HCT116 (cell line): ENCODE data around the gene OR6K3. TPM values are rescaled to one million over a fixed set of nuclear protein-coding genes. Genes with fewer than 3 reads are reported as not detected.

Source experiments
- ATAC-seq: fragments of 200-7000 bp; cut with Tn5 transposase; 2 replicates; pipeline ENCODE4 v1.9.1; 2020; ENCODE audit warnings: mild to moderate bottlenecking, moderate library complexity
- BruUV-seq: library from RNA; stranded (reverse); fragments of 400-500 nt; replicated peaks from 2 replicates; lab custom pipeline; 2021; lab: Mats Ljungman, UMichigan
- CTCF ChIA-PET: fragments of 300-600 bp; sonication (Branson Sonifier 250); formaldehyde crosslinking; loops from one replicate; lab custom pipeline; 2021; ENCODE audit warnings: antibody characterized with exemption; lab: Charles Lee
- POLR2A ChIA-PET: fragments of 300-600, 350-600 bp; sonication (Branson Sonifier 250); formaldehyde crosslinking; loops from one replicate; lab custom pipeline; 2021; ENCODE audit warnings: antibody characterized with exemption; lab: Charles Lee
- RAD21 ChIA-PET, 2 experiments: fragments of 300-600 bp; sonication (Branson Sonifier 250); formaldehyde crosslinking; loops; one replicate each; lab custom pipeline; 2023; ENCODE audit warnings: low total read pairs in 2 of 2; ENCODE audit not compliant: uncharacterized antibody in 2 of 2, unreplicated experiment in 2 of 2, low non-redundant PET in 1 of 2; lab: Charles Lee
- DNase-seq: peaks from one replicate; pipeline ENCODE4 v3.0.0-alpha.2; 2010; ENCODE audit warnings: low read depth, low spot score
- H2AFZ ChIP-seq: fragments of 200-600 bp; shearing (Covaris generic), sonication (generic); 2 replicates; pipeline ENCODE4 v1.6.1; 2017; ENCODE audit warnings: low read depth, mixed run types, mixed read lengths, antibody characterized with exemption, low read length; ENCODE audit not compliant: poor library complexity, severe bottlenecking
- H3K27ac ChIP-seq: 2 replicates; pipeline ENCODE4 v1.5.1; 2012; ENCODE audit warnings: low read depth, low read length
- H3K27me3 ChIP-seq: fragments of 200-600 bp; sonication (generic); 2 replicates; pipeline ENCODE4 v1.6.1; 2016; ENCODE audit warnings: mixed run types, low read length, mixed read lengths; ENCODE audit not compliant: insufficient read depth
- H3K36me3 ChIP-seq, 2 experiments: fragments of 200-500 bp in 1 of 2; fragments of 200-600 bp in 1 of 2; sonication (Bioruptor generic) in 1 of 2; sonication (generic) in 1 of 2; 2 replicates each; pipeline versions ENCODE4 v1.5.1 to v1.6.1; 2014 to 2016; ENCODE audit warnings: low read length in 2 of 2, inconsistent platforms in 1 of 2, mixed read lengths in 1 of 2, mixed run types in 1 of 2; ENCODE audit not compliant: insufficient read depth in 2 of 2, control insufficient read depth in 1 of 2
- H3K4me1 ChIP-seq, 2 experiments: fragments of 200-600 bp in 1 of 2; sonication (generic) in 1 of 2; 2 replicates each; pipeline versions ENCODE4 v1.5.1 to v1.6.1; 2012 to 2017; ENCODE audit warnings: low read length in 2 of 2, inconsistent platforms in 1 of 2, mild to moderate bottlenecking in 1 of 2, mixed read lengths in 1 of 2, mixed run types in 1 of 2, moderate library complexity in 1 of 2; ENCODE audit not compliant: insufficient read depth in 2 of 2, control insufficient read depth in 1 of 2
- H3K4me2 ChIP-seq: fragments of 200-600 bp; sonication (generic); 2 replicates; pipeline ENCODE4 v1.6.1; 2017; ENCODE audit warnings: mixed run types, low read length, mixed read lengths
- H3K4me3 ChIP-seq, 2 experiments: fragments of 200-600 bp in 1 of 2; sonication (generic) in 1 of 2; replicated peaks in 1 of 2; 2 replicates each; pipeline ENCODE4 v1.5.1; 2011 to 2016; ENCODE audit warnings: low read length in 2 of 2, control low read depth in 1 of 2, low read depth in 1 of 2, mild to moderate bottlenecking in 1 of 2, mixed read lengths in 1 of 2, mixed run types in 1 of 2
- H3K79me2 ChIP-seq: fragments of 200-600 bp; sonication (generic); 2 replicates; pipeline ENCODE4 v1.6.1; 2017; ENCODE audit warnings: mild to moderate bottlenecking, mixed run types, low read length, moderate library complexity, mixed read lengths; ENCODE audit not compliant: insufficient read depth
- H3K9ac ChIP-seq: fragments of 200-600 bp; sonication (generic); 2 replicates; pipeline ENCODE4 v1.6.1; 2016; ENCODE audit warnings: low read length, mixed read lengths
- H3K9me2 ChIP-seq: fragments of 200-600 bp; sonication (generic), shearing (Covaris generic); 2 replicates; pipeline ENCODE4 v1.6.1; 2017; ENCODE audit warnings: mixed run types, mild to moderate bottlenecking, moderate library complexity; ENCODE audit not compliant: insufficient read depth
- H3K9me3 ChIP-seq, 2 experiments: fragments of 200-500 bp in 1 of 2; fragments of 200-600 bp in 1 of 2; sonication (Bioruptor generic) in 1 of 2; sonication (generic) in 1 of 2; 2 replicates each; pipeline ENCODE4 v1.6.1; 2014 to 2017; ENCODE audit warnings: low read length in 2 of 2, mixed read lengths in 2 of 2, inconsistent platforms in 1 of 2, low read depth in 1 of 2, mild to moderate bottlenecking in 1 of 2, mixed run types in 1 of 2, moderate library complexity in 1 of 2; ENCODE audit not compliant: control insufficient read depth in 1 of 2, insufficient read depth in 1 of 2
- H4K20me1 ChIP-seq: fragments of 200-600 bp; sonication (generic), shearing (Covaris generic); 2 replicates; pipeline ENCODE4 v1.6.1; 2017; ENCODE audit warnings: mixed run types, mild to moderate bottlenecking, moderate library complexity; ENCODE audit not compliant: insufficient read depth
- ATF3 ChIP-seq: IDR thresholded peaks from 2 replicates; pipeline ENCODE4 v1.6.1; 2012
- CEBPB ChIP-seq: IDR thresholded peaks from 2 replicates; pipeline ENCODE4 v1.6.1; 2012; ENCODE audit warnings: low read depth
- CTCF ChIP-seq, 3 experiments: fragments of 200-600 bp in 1 of 3; sonication (generic) in 1 of 3; IDR thresholded peaks in 2 of 3; conservative IDR thresholded peaks in 1 of 3; 2 replicates each; pipeline ENCODE4 v1.5.1; 2012 to 2017; ENCODE audit warnings: low read depth in 2 of 3, low read length in 2 of 3, antibody characterized with exemption in 1 of 3, borderline replicate concordance in 1 of 3, control low read depth in 1 of 3, mild to moderate bottlenecking in 1 of 3, mixed read lengths in 1 of 3, mixed run types in 1 of 3, moderate library complexity in 1 of 3; ENCODE audit not compliant: insufficient read depth in 1 of 3
- ELF1 ChIP-seq: IDR thresholded peaks from 2 replicates; pipeline ENCODE4 v1.6.1; 2012; ENCODE audit warnings: low read depth, borderline replicate concordance
- EZH2phosphoT487 ChIP-seq: fragments of 200-600 bp; IDR thresholded peaks from 2 replicates; pipeline ENCODE4 v1.6.1; 2018; ENCODE audit warnings: antibody characterized with exemption, borderline replicate concordance
- REST ChIP-seq: IDR thresholded peaks from 2 replicates; pipeline ENCODE4 v1.6.1; 2012; ENCODE audit warnings: low read depth
- SIN3A ChIP-seq: IDR thresholded peaks from 2 replicates; pipeline ENCODE4 v1.6.1; 2012; ENCODE audit warnings: low read depth
- SP1 ChIP-seq: IDR thresholded peaks from 2 replicates; pipeline ENCODE4 v1.6.1; 2012; ENCODE audit warnings: low read depth
- SRF ChIP-seq: IDR thresholded peaks from 2 replicates; pipeline ENCODE4 v1.6.1; 2012; ENCODE audit warnings: low read depth
- ZFX ChIP-seq: fragments of 450-650 bp; IDR thresholded peaks from 2 replicates; pipeline ENCODE4 v1.6.1; 2017
- ZNF274 ChIP-seq: fragments of 200-500 bp; sonication (Bioruptor generic); IDR thresholded peaks from 2 replicates; pipeline ENCODE4 v1.6.1; 2014; ENCODE audit warnings: mild to moderate bottlenecking, low read depth, low read length, inconsistent platforms
- intact Hi-C: fragments of 100-400 bp; cut with micrococcal nuclease; formaldehyde crosslinking; loops from 2 replicates; pipeline ENCODE4 v1.10.0; 2022
- total RNA-seq: library from RNA; stranded (reverse); gene quantifications from one replicate; pipeline ENCODE4 v1.2.1, GENCODE V29; 2021; ENCODE audit not compliant: unreplicated experiment

The OR6K3 gene
- total RNA-seq, 1 experiment from 2014 or later, result not detected

GRCh38 chr1:158728510-158729225 is 8.1 kb upstream of the OR6K3 start:
- H3K4me3 ChIP-seq, result no peak overlapping the region
- POLR2A ChIA-PET, result no interaction called here
- no peak overlapping the region for H2AFZ ChIP-seq
- no peaks in the 10 kb centered on the region for H4K20me1 ChIP-seq
- intact Hi-C loops, result no loop called here
- H3K9ac ChIP-seq, result no peak overlapping the region
- TF ChIP-seq ATF3 (no peak), CTCF (IDR thresholded peaks at IDR 0.05 in 2 of 3, conservative IDR thresholded peaks at IDR 0.05 in 1 of 3; ENCODE audit: borderline replicate concordance in 1 of 3, insufficient read depth in 1 of 3, low read depth in 2 of 3, low read length in 2 of 3) (no peak), CEBPB (no peak), ELF1 (no peak), ZFX (no peak), SIN3A (no peak), SP1 (no peak)
- TF ChIP-seq, all 23 proteins: peak for 0
- H3K9me2 ChIP-seq, result no peaks in the 10 kb centered on the region
- RAD21 ChIA-PET, result no interaction called here
- H3K9me3 ChIP-seq, result no peaks in the 10 kb centered on the region; a peak in 1 of 4 replicates
- CTCF ChIA-PET, result no interaction called here
- ATAC-seq (no peak), DNase-seq (no peak)
- no peak overlapping the region for H3K4me2 ChIP-seq
- no peak overlapping the region for H3K27ac ChIP-seq
- no peaks in the 10 kb centered on the region for H3K36me3 ChIP-seq
- no peaks in the 10 kb centered on the region for H3K4me1 ChIP-seq
- H3K79me2 ChIP-seq, result no peaks in the 10 kb centered on the region
- BruUV-seq, result no TSS peak
- no peaks in the 10 kb centered on the region for H3K27me3 ChIP-seq

GRCh38 chr1:158724442-158724841 is 3.9 kb upstream of the OR6K3 start:
- Histone ChIP-seq H3K9me3 (peaks cover 0 to 3% of the 10 kb centered on the region in 2 experiments; a peak in 1 of 4 replicates), H3K4me3 (no peak overlapping the region), H3K27ac (no peak overlapping the region), H4K20me1 (no peaks in the 10 kb centered on the region; the same call in 1 of the 2 replicates), H2AFZ (no peak overlapping the region), H3K4me1 (no peaks in the 10 kb centered on the region), H3K27me3 (no peaks in the 10 kb centered on the region), H3K9ac (no peak overlapping the region), H3K9me2 (no peaks in the 10 kb centered on the region), H3K4me2 (no peak overlapping the region), H3K36me3 (no peaks in the 10 kb centered on the region)
- ATAC-seq (no peak), DNase-seq (no peak)
- intact Hi-C loops, result no loop called here
- BruUV-seq, result no TSS peak
- RAD21 ChIA-PET, result no interaction called here
- CTCF ChIA-PET, result no interaction called here
- TF ChIP-seq SRF (no peak), REST (no peak), EZH2phosphoT487 (no peak), ZNF274 (no peak)
- TF ChIP-seq, all 23 proteins: peak for 0
- POLR2A ChIA-PET, result no interaction called here
- no peaks in the 10 kb centered on the region for H3K79me2 ChIP-seq
